Peyer's patch (tissue), 4 donors: ENCODE measurements around the gene ARHGEF1.

ENCODE experiments used
- POLR2A ChIP-seq, 2 donors: fragments of 450-650 bp; IDR thresholded peaks; one replicate each; pipeline ENCODE4 v1.5.1; 2017; ENCODE audit warnings: antibody characterized with exemption in 2 of 2, mild to moderate bottlenecking in 2 of 2, moderate library complexity in 2 of 2
- TF ChIP-seq, protein P1 (sequence below), 6 experiments: fragments of 450-650 bp in 4 of 6; fragments of 200-600 bp in 2 of 6; sonication (generic) in 1 of 6; IDR thresholded peaks; one replicate each; pipeline ENCODE4 v1.5.1; 2017 to 2019; ENCODE audit warnings: antibody characterized with exemption in 6 of 6, mild to moderate bottlenecking in 3 of 6, moderate library complexity in 1 of 6

DNA sequence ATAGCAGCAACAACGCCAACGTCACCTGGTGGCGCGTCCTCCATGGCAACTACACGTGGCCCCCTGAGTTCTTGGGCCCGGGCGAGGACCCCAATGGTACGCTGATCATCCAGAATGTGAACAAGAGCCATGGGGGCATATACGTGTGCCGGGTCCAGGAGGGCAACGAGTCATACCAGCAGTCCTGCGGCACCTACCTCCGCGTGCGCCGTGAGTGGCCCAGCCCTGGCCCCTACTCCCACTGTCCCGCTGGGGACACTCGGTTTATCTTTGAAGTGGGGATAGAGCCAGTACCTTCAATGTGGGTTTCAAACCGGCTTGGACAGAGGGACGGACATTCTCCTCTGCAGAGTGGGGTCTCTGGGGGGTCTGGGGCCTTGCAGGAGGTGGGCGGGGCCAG lies 3.9 kb upstream of the ARHGEF1 start:
- TF ChIP-seq, protein P1, sequence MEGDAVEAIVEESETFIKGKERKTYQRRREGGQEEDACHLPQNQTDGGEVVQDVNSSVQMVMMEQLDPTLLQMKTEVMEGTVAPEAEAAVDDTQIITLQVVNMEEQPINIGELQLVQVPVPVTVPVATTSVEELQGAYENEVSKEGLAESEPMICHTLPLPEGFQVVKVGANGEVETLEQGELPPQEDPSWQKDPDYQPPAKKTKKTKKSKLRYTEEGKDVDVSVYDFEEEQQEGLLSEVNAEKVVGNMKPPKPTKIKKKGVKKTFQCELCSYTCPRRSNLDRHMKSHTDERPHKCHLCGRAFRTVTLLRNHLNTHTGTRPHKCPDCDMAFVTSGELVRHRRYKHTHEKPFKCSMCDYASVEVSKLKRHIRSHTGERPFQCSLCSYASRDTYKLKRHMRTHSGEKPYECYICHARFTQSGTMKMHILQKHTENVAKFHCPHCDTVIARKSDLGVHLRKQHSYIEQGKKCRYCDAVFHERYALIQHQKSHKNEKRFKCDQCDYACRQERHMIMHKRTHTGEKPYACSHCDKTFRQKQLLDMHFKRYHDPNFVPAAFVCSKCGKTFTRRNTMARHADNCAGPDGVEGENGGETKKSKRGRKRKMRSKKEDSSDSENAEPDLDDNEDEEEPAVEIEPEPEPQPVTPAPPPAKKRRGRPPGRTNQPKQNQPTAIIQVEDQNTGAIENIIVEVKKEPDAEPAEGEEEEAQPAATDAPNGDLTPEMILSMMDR (IDR thresholded peaks at IDR 0.05): no peak
- no peak for TF ChIP-seq POLR2A (IDR thresholded peaks at IDR 0.05)
